HUES48 (cell line): ENCODE measurements around the gene PARD3.

ENCODE experiments used
- H3K27ac ChIP-seq: one replicate; pipeline ENCODE4 v1.7.0; 2013; ENCODE audit warnings: low read depth, low read length, inconsistent platforms
- H3K27me3 ChIP-seq: 2 replicates; pipeline ENCODE4 v1.6.1; 2013; ENCODE audit warnings: mild to moderate bottlenecking, low read length; ENCODE audit not compliant: control insufficient read depth, insufficient read depth
- H3K36me3 ChIP-seq: 2 replicates; pipeline ENCODE4 v1.6.1; 2013; ENCODE audit warnings: low read length; ENCODE audit not compliant: control insufficient read depth, insufficient read depth
- H3K4me1 ChIP-seq: 2 replicates; pipeline ENCODE4 v1.6.1; 2013; ENCODE audit warnings: mild to moderate bottlenecking, low read length; ENCODE audit not compliant: control insufficient read depth, insufficient read depth
- H3K4me3 ChIP-seq: 2 replicates; pipeline ENCODE4 v1.5.1; 2013; ENCODE audit warnings: mild to moderate bottlenecking, low read depth, low read length
- H3K9ac ChIP-seq: 2 replicates; pipeline ENCODE4 v1.6.1; 2013; ENCODE audit warnings: mild to moderate bottlenecking, low read depth, low read length, moderate library complexity
- H3K9me3 ChIP-seq: 2 replicates; pipeline ENCODE4 v1.6.1; 2013; ENCODE audit warnings: low read length; ENCODE audit not compliant: control insufficient read depth, insufficient read depth

PARD3 gene

DNA sequence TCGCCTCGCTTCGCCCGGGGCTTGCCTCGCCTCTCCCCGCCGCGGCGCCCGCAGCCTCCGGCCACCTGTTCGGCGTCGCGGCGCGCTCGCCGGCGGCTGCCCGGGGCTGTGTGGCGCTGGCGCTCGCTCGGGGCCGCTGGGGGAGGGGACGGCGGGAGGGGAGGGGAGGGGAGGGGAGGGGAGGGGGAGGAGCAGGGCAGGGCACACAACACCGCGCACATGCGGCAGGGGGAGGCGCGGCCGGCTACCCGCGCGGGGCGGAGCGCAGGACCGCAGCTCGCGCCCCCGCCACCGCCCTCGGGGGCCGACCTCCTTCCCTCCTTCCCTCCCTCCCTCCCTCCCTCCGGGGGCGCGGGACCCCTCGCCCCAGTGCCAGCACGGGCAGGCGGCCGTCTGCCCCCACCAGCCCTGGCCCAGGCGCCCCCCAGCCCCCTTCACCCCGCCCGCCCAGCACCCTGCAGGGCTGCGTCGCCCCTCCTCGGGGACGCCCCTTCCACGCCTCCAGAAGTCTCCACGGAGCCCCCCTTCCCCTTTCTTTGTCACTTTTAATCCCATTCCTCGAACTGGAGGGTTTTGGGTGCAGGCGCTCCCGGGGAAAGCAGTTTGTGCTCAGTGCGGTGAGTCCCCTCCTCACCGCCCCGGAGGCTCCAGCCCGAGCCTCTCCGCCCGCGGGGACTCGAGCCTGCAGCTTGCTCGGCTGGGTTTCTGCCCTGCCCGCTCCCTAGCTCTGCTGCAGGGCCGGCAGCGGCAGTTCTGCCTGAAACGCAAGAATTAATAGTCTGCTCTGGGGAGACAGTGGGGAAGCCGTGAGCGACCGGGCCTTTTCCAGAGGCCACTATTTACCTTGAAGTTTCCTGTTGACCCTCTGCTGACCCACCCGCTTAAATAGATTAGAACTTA is at the start of gene PARD3:
Gene PARD3, minus strand, starts transcription at position 112 of the 900 bp plus-strand sequence. CDS start 301 bp downstream, outside the sequence.
- Histone ChIP-seq H3K9me3 (no peaks in the 10 kb centered on the region), H3K4me1 (peaks cover 25% of the 10 kb centered on the region), H3K27me3 (peaks cover 21% of the 10 kb centered on the region), H3K36me3 (no peaks in the 10 kb centered on the region), H3K4me3 (peak within 1 kb of the TSS; percentile 86), H3K27ac (peak within 1 kb of the TSS; percentile 92), H3K9ac (peak within 1 kb of the TSS; percentile 77)

DNA sequence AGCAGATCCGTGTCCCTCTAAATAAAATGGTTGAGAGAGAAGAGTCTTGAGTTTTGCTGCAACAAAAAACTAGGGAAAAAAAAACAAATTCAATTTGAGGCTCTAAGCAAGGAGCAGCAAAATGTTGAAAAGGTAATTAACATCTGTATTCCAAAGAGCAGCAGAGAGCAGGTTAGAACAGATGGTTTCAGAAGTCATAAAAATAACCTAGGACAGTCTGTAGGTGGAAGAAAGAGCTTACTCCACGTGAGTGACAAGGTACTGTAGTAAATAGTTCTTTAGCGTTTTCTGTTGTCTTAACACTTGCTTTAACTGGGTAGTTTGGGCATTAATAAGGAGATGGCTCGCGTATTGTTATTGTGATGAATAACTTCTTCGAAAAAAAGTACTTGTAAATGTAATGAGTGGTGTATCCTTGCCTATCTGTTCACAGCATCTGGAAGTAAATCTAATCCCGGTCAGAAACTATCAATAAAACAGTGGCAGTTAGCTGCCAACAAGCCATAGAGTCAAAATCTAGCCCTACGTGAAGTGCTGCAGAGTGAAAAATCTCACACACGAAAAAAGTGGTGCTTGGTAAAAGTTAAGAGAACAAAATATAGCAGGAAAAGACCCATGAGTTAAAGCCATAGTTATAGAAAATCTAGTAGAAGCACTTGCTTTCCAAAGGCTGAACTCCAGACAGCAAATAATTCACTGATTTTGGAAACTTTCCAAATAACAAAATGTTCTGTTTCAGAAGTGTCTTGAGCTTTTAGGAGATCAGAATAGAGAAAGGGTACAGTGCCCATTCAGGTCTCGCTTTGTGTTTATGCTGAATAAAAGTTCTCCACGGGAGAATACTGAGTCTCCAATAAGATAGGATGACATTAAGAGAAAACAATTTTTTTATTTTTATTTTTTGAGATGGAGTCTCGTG is 49.3 kb upstream of the PARD3 start:
- no peak overlapping the region for H3K9ac ChIP-seq

DNA sequence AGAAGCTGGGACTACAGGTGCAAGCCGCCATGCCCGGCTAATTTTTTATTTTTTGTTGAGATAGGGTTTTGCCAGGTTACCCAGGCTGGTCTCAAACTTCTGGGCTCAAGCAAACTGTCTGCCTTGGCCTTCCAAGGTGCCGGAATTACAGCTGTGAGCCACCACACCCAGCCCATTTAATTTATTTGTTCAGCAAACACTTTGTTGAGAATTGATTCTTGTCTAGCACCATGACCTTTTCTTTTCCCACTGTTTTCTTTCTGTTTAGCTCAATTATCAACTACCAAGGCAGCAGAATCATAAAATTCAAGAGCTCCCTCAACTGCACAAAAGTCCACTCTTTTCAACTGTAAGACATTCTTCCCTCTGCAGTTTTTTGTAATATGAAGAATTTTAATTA is 47.8 kb upstream of the PARD3 start:
- no peaks in the 10 kb centered on the region for H3K27me3 ChIP-seq
- H3K9me3 ChIP-seq: no peaks in the 10 kb centered on the region
- H3K36me3 ChIP-seq: no peaks in the 10 kb centered on the region
- H3K4me3 ChIP-seq: no peak overlapping the region
- peaks cover 13% of the 10 kb centered on the region for H3K4me1 ChIP-seq
- H3K27ac ChIP-seq: no peak overlapping the region
- no peak overlapping the region for H3K9ac ChIP-seq

More for the DNA sequence above, 49.3 kb upstream of the PARD3 start:
- Histone ChIP-seq H3K27ac (no peak overlapping the region), H3K4me1 (peaks cover 13% of the 10 kb centered on the region), H3K27me3 (no peaks in the 10 kb centered on the region), H3K4me3 (no peak overlapping the region), H3K9me3 (no peaks in the 10 kb centered on the region), H3K36me3 (no peaks in the 10 kb centered on the region)

DNA sequence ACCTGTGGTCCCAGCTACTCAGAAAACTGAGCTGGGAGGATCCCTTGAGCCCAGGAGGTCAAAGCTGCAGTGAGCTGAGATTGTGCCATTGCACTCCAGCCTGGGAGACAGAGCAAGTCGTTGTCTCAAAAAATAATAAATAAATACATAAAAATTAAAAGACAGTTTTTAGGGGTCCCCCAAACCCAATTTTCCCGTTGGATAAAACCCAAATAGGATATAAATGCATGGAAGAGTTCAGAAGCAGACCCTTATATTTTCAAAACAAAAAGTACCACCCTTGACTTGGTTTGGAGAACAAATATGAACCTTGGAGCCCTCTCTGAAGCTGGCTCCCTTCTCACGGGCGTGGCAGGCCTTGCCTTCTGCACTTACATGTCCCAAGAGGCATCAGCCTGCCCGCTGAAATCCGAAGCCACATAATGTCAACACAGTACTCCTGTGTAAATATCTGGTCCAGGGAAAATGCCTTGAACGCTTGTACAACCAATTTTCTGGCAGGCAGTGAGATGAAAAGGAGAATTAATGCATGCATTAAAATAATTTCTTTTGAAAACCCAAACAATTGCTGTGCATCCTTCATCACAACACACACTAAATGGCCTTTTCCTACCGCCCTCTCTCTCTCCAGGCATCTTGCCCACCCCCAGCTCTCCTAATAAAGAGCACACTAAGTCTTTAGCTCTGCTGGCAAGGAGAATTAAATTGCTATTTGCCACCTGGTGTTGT is 46.4 kb upstream of the PARD3 start:
- Histone ChIP-seq H3K4me3 (no peak overlapping the region), H3K27me3 (no peaks in the 10 kb centered on the region), H3K9me3 (no peaks in the 10 kb centered on the region), H3K4me1 (peaks cover 13% of the 10 kb centered on the region), H3K9ac (no peak overlapping the region), H3K36me3 (no peaks in the 10 kb centered on the region), H3K27ac (no peak overlapping the region)

DNA sequence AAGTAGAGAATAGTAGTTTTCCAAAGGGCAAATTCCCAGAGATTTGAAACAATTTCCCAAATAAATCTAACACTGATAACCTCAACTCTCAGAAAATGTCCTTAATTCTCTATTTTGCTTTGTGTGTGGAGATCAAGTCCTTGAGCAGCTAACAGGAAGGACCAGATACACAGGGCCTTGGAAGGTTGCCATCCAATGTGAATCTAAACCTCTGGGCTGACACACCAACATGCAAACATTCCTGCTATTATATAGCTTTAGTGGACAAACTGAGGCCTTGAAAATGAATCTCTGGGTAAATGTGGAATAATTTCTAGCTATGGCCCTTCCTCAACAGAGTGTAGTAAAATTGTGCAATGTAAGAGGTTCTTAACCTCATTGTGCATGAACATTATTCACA is 44.1 kb upstream of the PARD3 start:
- Histone ChIP-seq H3K4me1 (peaks cover 7% of the 10 kb centered on the region), H3K27ac (no peak overlapping the region), H3K36me3 (no peaks in the 10 kb centered on the region), H3K9ac (no peak overlapping the region), H3K27me3 (no peaks in the 10 kb centered on the region), H3K9me3 (no peaks in the 10 kb centered on the region), H3K4me3 (no peak overlapping the region)

DNA sequence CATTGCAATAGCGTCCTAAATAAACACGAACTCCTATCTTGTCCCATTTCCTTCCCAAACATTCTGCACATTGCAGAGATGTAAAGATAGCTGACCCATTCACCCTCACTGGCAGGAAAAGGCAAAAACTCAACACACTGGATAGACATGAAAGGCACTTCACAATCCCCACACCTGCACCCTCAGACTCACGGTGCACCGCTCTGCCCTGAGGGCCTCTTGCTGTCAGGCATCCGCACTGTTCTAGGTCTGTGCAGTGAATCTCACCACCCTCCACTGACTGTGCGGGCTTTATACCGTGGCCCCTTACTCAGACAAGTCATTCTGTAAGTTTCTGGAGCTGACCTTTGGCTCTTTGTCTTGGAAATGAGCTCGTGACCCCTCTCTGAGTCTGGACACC is 42.9 kb upstream of the PARD3 start:
- no peak overlapping the region for H3K9ac ChIP-seq
- H3K27ac ChIP-seq: no peak overlapping the region
- H3K9me3 ChIP-seq: no peaks in the 10 kb centered on the region
- H3K36me3 ChIP-seq: no peaks in the 10 kb centered on the region
- H3K4me1 ChIP-seq: peaks cover 4% of the 10 kb centered on the region
- no peaks in the 10 kb centered on the region for H3K27me3 ChIP-seq
- no peak overlapping the region for H3K4me3 ChIP-seq

DNA sequence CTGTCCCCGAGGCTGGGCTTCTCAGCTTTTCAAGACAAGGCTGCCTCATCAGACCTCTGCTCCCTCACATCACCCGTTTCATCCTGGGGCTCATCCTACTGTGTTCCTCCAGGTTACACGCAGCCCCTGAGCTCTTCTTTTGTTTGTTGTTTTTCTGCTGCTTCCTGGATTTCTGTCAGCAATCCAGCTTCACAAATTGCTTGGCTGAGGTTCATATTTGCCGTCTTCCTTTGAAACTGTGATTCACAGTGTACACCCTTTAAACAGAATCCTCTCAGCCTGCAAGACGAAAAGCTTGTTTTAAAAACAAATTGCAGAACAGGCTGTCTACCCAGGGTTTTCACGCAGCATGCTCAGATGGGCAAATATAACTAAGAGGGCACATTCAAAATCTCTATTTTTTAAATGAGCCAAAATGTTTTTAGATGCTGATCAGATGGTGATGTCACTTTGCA is 39.1 kb upstream of the PARD3 start:
- Histone ChIP-seq H3K9ac (no peak overlapping the region), H3K4me3 (no peak overlapping the region), H3K27me3 (no peaks in the 10 kb centered on the region)

DNA sequence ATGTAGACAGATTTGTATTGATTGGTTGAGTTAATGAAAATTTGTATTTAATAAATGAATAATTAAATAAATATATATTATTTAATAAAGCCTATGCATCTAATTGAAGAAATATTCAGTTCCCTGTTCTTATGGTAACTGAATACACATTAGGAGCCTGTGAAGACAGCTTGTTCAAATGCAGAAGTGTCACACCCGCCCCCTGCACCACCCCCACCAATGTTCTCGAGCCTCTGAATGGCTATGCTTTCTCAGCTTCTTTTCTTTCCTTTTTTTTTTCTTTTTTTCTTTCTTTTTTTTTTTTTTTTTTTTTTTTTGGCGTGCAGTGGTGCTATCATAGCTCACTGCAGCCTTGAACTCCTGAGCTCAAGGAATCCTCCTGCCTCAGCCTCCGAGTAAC is 38.3 kb upstream of the PARD3 start:
- no peaks in the 10 kb centered on the region for H3K36me3 ChIP-seq
- no peak overlapping the region for H3K9ac ChIP-seq
- H3K27me3 ChIP-seq: no peaks in the 10 kb centered on the region
- H3K4me1 ChIP-seq: no peaks in the 10 kb centered on the region
- no peak overlapping the region for H3K4me3 ChIP-seq
- H3K27ac ChIP-seq: no peak overlapping the region
- H3K9me3 ChIP-seq: no peaks in the 10 kb centered on the region

More for the DNA sequence above, 39.1 kb upstream of the PARD3 start:
- H3K36me3 ChIP-seq: no peaks in the 10 kb centered on the region
- no peaks in the 10 kb centered on the region for H3K9me3 ChIP-seq
- H3K4me1 ChIP-seq: no peaks in the 10 kb centered on the region
- no peak overlapping the region for H3K27ac ChIP-seq

DNA sequence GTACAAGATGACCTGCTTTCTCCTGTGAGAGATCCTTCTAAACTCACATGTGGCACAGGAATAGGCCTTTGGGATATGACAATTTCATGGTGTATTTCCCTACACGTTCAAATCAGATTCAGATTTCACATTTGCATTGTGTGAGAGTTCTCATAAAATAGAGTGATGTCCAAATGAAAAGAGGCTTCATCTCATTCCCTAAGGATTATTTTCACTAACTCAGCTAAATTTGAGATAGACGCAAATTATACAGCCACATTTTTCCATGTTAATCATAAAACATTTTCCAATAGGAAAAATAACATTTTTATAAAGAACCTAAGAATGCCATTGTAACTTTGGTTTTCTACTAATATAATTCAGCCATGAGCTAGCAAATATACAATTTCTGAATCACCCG is 35.5 kb upstream of the PARD3 start:
- H3K27ac ChIP-seq: no peak overlapping the region
- H3K36me3 ChIP-seq: no peaks in the 10 kb centered on the region
- H3K4me3 ChIP-seq: no peak overlapping the region
- no peaks in the 10 kb centered on the region for H3K27me3 ChIP-seq
- H3K9me3 ChIP-seq: no peaks in the 10 kb centered on the region
- no peak overlapping the region for H3K9ac ChIP-seq
- H3K4me1 ChIP-seq: 0 out of 2 replicates have a peak, but pooled peaks cover 4% of the 10 kb centered on the region

DNA sequence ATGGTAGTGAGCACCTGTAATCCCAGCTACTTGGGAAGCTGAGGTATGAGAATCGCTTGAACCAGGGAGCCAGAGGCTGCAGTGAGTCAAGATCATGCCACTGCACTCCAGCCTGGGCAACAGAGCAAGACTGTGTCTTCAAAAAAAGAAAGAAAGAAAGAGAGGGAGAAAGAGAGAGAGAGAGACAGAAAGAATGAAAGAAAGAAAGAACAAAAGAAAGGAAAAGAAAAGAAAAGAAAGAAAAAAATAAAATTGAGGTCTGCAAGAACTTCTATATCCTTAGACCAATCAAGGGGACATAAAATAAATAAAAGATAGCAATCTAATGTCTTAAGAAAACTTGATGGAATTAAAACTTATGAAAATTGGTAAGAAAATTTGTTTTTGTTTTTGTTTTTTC is 34.9 kb upstream of the PARD3 start:
- Histone ChIP-seq H3K36me3 (no peaks in the 10 kb centered on the region), H3K4me1 (0 out of 2 replicates have a peak, but pooled peaks cover 4% of the 10 kb centered on the region), H3K9ac (no peak overlapping the region), H3K27ac (no peak overlapping the region), H3K9me3 (no peaks in the 10 kb centered on the region), H3K27me3 (no peaks in the 10 kb centered on the region), H3K4me3 (no peak overlapping the region)
